ENCODE measurements around the gene PSPC1. TPM values are rescaled to one million over a fixed set of nuclear protein-coding genes. Genes with fewer than 3 reads are reported as not detected.

The PSPC1 gene
- total RNA-seq, 4 donors from 2014 or later = 30.3 to 63.2 (median 38.8) TPM

- no peaks in the 10 kb centered on the region for H3K27me3 ChIP-seq
- no peaks in the 10 kb centered on the region for H3K9me3 ChIP-seq
- no peak overlapping the region for H3K4me3 ChIP-seq
- no peak overlapping the region for H3K27ac ChIP-seq
- TF ChIP-seq CTCF (IDR thresholded peaks at IDR 0.05) = no peak
- TF ChIP-seq EP300 (IDR thresholded peaks at IDR 0.05) = no peak
- TF ChIP-seq POLR2A (IDR thresholded peaks at IDR 0.05) = no peak
- no peak for TF ChIP-seq POLR2AphosphoS5 (IDR thresholded peaks at IDR 0.05)
- 85% methylated on average over 2 of the region's 2 CpGs for WGBS
- H3K36me3 ChIP-seq = peaks cover 75% of the 10 kb centered on the region
- H3K4me1 ChIP-seq = no peaks in the 10 kb centered on the region
- DNase-seq (ENCODE audit: low spot score in 2 of 2) = no peak
These were observed 121.6 kb downstream of the PSPC1 start for GRCh38 chr13:19661126-19661525.

GRCh38 chr13:19658831-19659230 is 123.9 kb downstream of the PSPC1 start:
- Histone ChIP-seq H3K36me3 (peaks cover 59% of the 10 kb centered on the region), H3K9me3 (no peaks in the 10 kb centered on the region), H3K4me1 (no peaks in the 10 kb centered on the region), H3K4me3 (no peak overlapping the region), H3K27me3 (no peaks in the 10 kb centered on the region), H3K27ac (no peak overlapping the region)
- no peak for DNase-seq (ENCODE audit: low spot score in 2 of 2)
- TF ChIP-seq CTCF (IDR thresholded peaks at IDR 0.05) = no peak
- no peak for TF ChIP-seq POLR2A (IDR thresholded peaks at IDR 0.05)
- no peak for TF ChIP-seq POLR2AphosphoS5 (IDR thresholded peaks at IDR 0.05)
- TF ChIP-seq EP300 (IDR thresholded peaks at IDR 0.05) = no peak

GRCh38 chr13:19657872-19658591 is 124.7 kb downstream of the PSPC1 start:
- no peaks in the 10 kb centered on the region for H3K9me3 ChIP-seq
- H3K27ac ChIP-seq = no peak overlapping the region
- peaks cover 56% of the 10 kb centered on the region for H3K36me3 ChIP-seq
- 41% methylated on average over 4 of the region's 4 CpGs for WGBS
- no peaks in the 10 kb centered on the region for H3K4me1 ChIP-seq
- DNase-seq (ENCODE audit: low spot score in 2 of 2) = no peak
- no peak overlapping the region for H3K4me3 ChIP-seq
- H3K27me3 ChIP-seq = no peaks in the 10 kb centered on the region
- TF ChIP-seq EP300 (IDR thresholded peaks at IDR 0.05) = no peak
- no peak for TF ChIP-seq POLR2AphosphoS5 (IDR thresholded peaks at IDR 0.05)
- TF ChIP-seq POLR2A (IDR thresholded peaks at IDR 0.05) = no peak
- no peak for TF ChIP-seq CTCF (IDR thresholded peaks at IDR 0.05)

Other genes with a start within 250 kb of the PSPC1 start
- gene TPTE2, start 221.4 kb downstream of the PSPC1 start, total RNA-seq = not detected
- 10 to 100 TPM; 21.2 to 43.0 (median 30.2) TPM for gene MPHOSPH8, start 149.3 kb downstream of the PSPC1 start, total RNA-seq
- 10 to 100 TPM in 3 of 4 donors, 1 to 10 TPM in 1; 8.8 to 25.7 (median 13.4) TPM for gene ZMYM5, start 80.7 kb upstream of the PSPC1 start, total RNA-seq
- gene ZMYM2, start 175.8 kb upstream of the PSPC1 start, total RNA-seq = 100 to 1,000 TPM in 1 of 4 donors, 10 to 100 TPM in 3; 44.5 to 217 (median 57.0) TPM